HG03135 (cell line): ENCODE results near the gene CHD5.
"Not testable (repeated sequence)": the region's sequence is repeated elsewhere in the genome, so short reads cannot be mapped to it uniquely, and the experiment has no call there.

Experiments
- ATAC-seq: cut with Tn5 transposase; IDR thresholded peaks from one replicate; pipeline ENCODE4 v1.9.1; 2021; ENCODE audit warnings: mild to moderate bottlenecking, moderate library complexity; ENCODE audit not compliant: unreplicated experiment

Gene CHD5

GRCh38 chr1:6180268-6180706 lies at the start of gene CHD5:
Gene CHD5 (minus strand): TSS chr1:6180321. CDS start chr1:6180023, 298 bp downstream.
- no peak for ATAC-seq

DNA sequence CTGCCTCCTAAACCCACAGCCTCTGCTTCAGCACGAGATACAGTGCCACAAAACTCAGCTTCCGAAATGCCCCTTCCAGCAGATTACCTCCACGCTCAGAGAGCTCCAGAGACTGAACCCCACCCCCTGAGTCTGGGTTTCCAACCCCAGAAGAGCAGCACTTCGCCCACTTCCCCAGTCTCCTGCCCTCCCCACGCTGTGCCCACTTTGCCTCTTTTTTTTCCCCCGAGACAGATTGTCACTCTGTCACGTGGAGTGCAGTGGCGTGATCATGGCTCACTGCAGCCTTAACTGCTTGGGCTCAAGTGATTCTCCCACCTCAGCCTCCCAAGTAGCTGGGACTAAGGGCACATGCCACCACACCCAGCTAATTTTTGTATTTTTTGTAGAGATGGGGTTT lies 45.5 kb upstream of the CHD5 start:
- ATAC-seq = no peak

DNA sequence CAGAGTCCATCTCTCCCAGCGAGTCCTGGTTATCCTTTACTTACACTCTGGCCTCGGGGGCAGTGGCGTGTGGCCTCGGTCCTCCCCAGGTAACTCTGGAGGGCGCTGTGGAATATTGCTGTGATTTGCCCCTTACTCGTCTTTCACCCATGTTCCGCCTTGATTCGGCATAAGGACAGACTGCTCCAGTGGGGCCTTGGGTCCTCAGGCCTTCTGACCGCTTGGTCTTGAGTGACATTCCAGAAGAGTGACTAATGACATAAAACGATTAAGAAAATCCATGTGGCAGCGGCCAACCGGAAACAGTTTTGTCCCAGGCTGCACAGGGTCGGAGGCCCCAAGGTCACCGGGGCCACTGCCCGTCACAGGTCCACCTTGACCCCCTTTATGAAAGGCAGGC lies 44.6 kb upstream of the CHD5 start:
- no peak for ATAC-seq

- no peak for ATAC-seq
Measured at GRCh38 chr1:6223617-6224016, 43.5 kb upstream of the CHD5 start.

DNA sequence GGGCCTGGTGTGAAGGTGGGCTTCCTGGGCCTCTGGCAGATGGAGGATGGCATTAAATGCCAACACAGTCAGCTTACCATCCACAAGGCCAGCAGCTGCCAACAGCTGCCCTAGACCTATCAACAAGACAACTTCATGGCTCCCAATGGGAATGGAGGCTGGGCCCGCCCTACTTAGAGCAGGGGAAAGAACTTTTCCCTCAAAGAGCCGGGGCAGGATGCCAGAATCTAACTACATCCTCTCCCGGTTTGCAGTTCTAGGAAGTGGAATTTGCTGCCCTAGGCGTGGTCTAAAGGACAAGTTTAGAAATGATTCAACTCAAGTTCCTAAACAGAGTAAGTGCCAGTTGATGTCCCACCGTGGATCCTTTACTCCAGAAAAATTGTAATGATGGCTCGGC lies 42.5 kb upstream of the CHD5 start:
- no peak for ATAC-seq

DNA sequence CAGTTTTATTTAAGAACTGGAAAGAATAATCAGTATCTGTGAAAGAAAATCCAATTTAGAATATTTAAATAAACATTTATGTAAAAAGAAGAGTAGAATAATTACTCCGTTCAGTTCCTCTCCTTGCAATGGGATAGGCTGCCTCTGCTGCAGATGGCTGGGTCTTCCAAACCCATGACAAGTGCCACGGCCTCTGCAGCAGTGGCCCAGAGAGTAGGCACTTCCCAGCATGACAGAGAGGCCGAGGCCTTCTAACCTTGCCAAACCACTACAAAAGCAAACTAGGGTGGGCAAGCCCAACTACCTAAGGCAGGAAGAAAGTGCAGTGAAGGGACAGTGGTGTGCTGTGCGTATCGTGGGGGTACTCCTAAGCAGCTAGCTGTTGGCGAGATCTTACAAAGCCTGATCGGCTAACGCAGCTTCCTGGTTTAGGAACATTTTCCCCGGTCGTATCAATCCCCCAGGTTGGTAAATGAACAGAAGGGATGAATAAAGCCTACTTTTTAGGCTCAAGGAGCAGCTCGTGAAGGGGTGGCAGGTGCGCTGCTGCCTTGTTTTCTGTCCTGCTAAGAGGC lies 41.2 kb upstream of the CHD5 start:
- ATAC-seq = no peak

GRCh38 chr1:6220236-6220635 lies 40.1 kb upstream of the CHD5 start:
- ATAC-seq = no peak

DNA sequence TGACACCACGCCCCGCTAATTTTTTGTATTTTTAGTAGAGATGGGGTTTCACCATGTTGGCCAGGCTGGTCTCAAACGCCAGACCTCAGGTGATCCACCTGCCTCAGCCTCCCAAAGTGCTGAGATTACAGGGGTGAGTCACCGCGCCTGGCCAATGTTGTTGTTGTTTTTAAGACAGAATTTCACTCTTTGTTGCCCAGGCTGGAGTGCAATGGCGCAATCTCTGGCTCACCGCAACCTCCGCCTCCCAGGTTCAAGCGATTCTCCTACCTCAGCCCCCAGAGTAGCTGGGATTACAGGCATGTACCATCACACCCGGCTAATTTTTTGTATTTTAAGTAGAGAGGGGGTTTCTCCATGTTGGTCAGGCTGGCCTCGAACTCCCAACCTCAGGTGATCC lies 39.5 kb upstream of the CHD5 start:
- ATAC-seq = not testable (repeated sequence)

DNA sequence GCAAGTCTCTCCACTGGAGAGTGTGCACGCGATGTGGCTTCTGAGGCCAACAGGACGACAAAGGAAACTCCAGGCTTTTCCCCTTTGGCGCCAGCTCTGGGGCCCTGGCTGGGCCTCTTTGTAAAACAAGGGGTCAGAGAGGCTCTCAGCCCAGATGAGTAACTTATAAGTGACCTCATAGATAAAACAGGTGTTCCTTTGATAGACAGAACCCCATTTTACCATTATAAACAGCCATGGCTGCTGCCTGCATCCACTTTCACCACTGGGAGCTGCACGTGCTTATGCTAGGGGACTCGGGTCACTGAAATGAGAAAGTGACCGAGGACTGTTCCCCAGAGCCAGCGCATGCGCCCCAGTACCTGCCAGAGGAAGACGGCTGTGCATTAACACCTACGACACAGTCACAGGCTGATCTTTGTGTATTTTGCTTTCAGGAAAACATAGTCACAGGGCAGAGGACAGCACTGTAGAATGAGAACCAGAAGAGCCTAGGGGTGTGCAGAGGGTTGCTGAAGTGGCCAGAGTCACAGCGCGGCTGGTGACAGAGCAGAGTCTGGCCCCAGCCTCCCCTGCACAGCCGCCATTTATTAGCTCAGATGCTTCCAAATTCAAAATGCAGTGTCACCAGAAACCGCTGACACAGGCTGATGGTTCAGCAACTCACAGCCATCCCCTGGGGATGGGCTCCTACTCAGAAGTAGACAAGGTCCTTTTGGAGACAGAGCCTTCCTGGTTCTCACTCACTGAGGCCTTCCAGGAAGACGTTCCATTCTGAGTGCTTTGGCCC lies 38.4 kb upstream of the CHD5 start:
- ATAC-seq = no peak

DNA sequence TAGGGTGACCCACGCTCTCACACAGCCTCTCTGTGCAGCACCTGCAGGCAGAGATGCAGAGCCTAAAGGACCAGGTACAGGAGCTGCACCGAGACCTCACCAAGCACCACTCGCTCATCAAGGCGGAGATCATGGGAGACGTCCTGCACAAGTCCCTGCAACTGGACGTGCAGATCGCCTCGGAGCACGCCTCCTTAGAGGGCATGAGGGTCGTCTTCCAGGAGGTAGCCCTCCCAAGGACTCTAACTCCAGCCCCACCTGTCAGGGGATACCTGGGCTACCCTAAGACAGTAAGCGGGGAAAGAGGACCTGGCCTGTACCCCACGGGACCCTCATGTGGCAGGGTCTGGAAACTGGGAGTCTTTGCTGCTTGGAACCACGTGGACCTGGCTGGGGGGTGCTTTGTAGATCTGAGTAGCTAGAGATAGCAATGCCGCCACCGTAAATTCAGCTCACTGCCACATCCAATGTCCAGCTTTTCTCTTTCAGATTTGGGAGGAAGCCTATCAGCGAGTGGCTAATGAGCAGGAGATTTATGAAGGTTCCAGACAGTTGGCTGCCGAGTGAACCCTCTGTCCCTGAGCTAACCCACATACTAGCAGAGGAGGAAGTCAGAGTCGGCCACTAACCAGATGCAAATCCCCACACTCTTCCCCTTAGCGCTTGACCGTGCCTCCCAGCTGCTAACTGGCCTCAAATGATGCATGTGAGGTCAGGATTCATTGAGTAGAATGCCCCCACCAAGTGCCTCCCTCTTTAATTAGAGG lies 32.3 kb upstream of the CHD5 start:
- ATAC-seq = no peak

GRCh38 chr1:6211731-6212130 lies 31.6 kb upstream of the CHD5 start:
- no peak for ATAC-seq

- no peak for ATAC-seq
Measured at GRCh38 chr1:6210591-6211355, 30.7 kb upstream of the CHD5 start.

DNA sequence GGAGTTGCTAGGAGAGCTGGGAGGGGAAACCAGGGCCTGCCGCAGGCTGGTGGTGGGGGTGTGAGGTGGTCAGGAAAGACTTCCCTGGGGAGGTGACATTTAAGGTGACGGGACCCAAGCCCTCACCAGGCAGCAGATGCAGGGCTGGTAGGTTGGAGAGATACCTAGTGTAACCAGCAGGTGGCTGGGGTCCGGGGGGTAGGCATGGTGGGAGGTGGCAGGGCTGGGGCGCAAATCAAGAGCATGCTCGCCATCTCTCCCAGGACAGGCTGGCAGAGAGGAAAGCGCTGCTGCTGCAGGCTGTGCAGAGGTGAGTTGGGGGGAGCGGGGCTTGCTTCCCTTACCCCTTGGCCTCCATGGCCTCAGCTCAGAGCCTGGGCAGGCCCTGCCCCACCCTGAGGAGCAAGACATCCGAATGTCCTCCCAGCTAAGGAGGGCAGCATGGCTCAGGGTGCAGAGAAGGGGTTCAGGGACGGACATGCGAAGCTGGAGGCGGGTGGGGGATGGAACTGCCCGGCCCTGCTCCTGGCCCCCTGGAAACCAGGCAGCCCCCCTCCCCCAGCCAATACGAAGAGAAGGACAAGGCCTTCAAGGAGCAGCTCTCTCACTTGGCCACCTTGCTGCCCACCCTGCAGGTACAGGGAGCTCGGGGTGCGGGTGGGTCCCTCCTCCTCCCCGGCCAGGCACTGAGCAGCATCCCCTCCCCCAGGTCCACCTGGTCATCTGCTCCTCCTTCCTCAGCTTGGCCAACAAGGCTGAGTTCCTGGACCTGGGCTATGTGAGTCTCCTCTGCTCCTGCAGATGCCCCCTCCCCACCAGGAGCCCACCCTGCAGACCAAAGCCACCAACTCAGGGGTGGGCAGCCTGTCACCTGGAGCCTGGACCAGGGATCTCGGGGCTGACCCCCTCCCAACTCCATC lies 29.8 kb upstream of the CHD5 start:
- no peak for ATAC-seq

- no peak for ATAC-seq
Measured at GRCh38 chr1:6208723-6209660, 28.9 kb upstream of the CHD5 start.

GRCh38 chr1:6207921-6208320 lies 27.8 kb upstream of the CHD5 start:
- ATAC-seq = no peak

GRCh38 chr1:6207075-6207885 lies 27.2 kb upstream of the CHD5 start:
- no peak for ATAC-seq

- no peak for ATAC-seq
Measured at GRCh38 chr1:6206520-6206855, 26.4 kb upstream of the CHD5 start.

- no peak for ATAC-seq
Measured at GRCh38 chr1:6205849-6206519, 25.9 kb upstream of the CHD5 start, which contains the start of gene RNF207. Gene RNF207 (plus strand): TSS chr1:6206119. CDS start chr1:6206536, 417 bp downstream.
